Measurements from ENCODE around the gene FILIP1.

Gene FILIP1

DNA sequence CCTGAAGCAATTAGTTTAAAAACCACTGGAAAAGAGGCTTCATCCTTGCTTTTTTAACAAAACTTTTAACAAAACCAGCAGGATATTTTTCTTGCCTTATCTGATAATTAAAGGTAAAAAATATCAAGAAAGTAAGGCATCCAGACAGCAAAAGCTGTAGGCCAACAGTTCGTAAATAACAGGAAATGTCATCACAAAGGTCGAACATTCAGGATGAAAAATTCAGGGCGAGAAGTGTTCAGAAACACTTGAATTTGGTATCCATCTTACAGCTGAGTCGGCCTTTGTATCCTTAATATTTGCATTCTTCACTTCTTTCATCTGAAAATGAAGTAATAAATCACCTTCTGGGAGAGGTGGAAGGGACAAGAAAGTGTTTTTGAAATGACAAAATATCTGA is 8.2 kb upstream of the FILIP1 start:
- no peaks in the 10 kb centered on the region for H3K9me3 ChIP-seq (replicated peaks in 1 of 2; ENCODE audit: control insufficient read depth in 2 of 2, insufficient read depth in 1 of 2, low read depth in 1 of 2, low read length in 2 of 2)
- H3K36me3 ChIP-seq (replicated peaks in 1 of 2; ENCODE audit: control insufficient read depth in 2 of 2, insufficient read depth in 2 of 2, low read length in 2 of 2), result no peaks in the 10 kb centered on the region
- H3K27ac ChIP-seq (replicated peaks; ENCODE audit: low read length), result no peak overlapping the region
- no peak for DNase-seq (ENCODE audit: low spot score)
- H3K79me1 ChIP-seq (ENCODE audit: low read depth, low read length), result no peaks in the 10 kb centered on the region
- H4K91ac ChIP-seq (ENCODE audit: low read depth, low read length, poor library complexity), result no peak overlapping the region
- no peak overlapping the region for H2BK120ac ChIP-seq (ENCODE audit: low read depth, low read length)
- H3K27me3 ChIP-seq (ENCODE audit: control insufficient read depth in 3 of 3, insufficient read depth in 3 of 3, low read depth in 1 of 3, low read length in 3 of 3), result no peaks in the 10 kb centered on the region
- H2BK5ac ChIP-seq (ENCODE audit: low read length), result no peak overlapping the region
- H2AK5ac ChIP-seq (ENCODE audit: low read depth, low read length), result no peak overlapping the region
- no peak overlapping the region for H3K4ac ChIP-seq (ENCODE audit: low read length)
- no peak overlapping the region for H3K4me2 ChIP-seq (ENCODE audit: insufficient read depth, low read length, poor library complexity, severe bottlenecking)
- no peaks in the 10 kb centered on the region for H3K4me1 ChIP-seq (ENCODE audit: control insufficient read depth in 2 of 2, insufficient read depth in 1 of 2, low read depth in 1 of 2, low read length in 2 of 2)
- H3K18ac ChIP-seq (ENCODE audit: low read length), result no peak overlapping the region
- no peak overlapping the region for H2BK15ac ChIP-seq (ENCODE audit: low read length)
- H4K8ac ChIP-seq (ENCODE audit: low read depth, low read length), result no peak overlapping the region
- no peak overlapping the region for H3K9ac ChIP-seq (ENCODE audit: low read depth, low read length, poor library complexity)
- no peak overlapping the region for H3K14ac ChIP-seq (ENCODE audit: low read length)
- H3K4me3 ChIP-seq (ENCODE audit: low read length in 2 of 2), result no peak overlapping the region
- peak overlapping the region; percentile 7 for H2AFZ ChIP-seq (ENCODE audit: low read length)
- no CpG with 5 or more reads among the region's 4 CpGs for WGBS, 2 donors (ENCODE audit: extremely low coverage in 2 of 2, insufficient read length in 2 of 2, insufficient replicate concordance in 1 of 2)
- no peak overlapping the region for H2BK12ac ChIP-seq (ENCODE audit: low read length)
- H3K23ac ChIP-seq (ENCODE audit: low read depth, low read length, poor library complexity), result no peak overlapping the region

DNA sequence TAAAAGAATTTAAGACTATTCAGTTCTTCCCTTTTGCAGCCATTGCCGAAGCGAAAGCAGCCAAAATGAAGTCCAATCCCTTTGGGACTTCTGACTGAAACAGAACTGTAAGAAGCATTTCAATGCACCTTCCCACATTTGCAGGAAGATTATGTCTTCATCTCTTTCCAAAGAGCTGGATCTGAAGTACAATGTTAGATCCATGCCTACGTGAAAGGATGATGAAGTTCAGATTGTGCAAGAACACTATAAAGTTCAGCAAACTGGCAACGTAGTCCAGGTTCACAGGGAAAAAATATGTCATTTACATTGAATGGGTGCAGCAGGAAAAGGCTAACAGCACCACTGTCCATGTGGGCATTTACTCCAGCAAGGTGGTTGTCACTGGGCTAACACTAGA is 6.0 kb upstream of the FILIP1 start:
- no CpG with 5 or more reads among the region's 4 CpGs for WGBS, 2 donors (ENCODE audit: extremely low coverage in 2 of 2, insufficient read length in 2 of 2, insufficient replicate concordance in 1 of 2)
- Histone ChIP-seq H2BK15ac (ENCODE audit: low read length) (no peak overlapping the region), H3K18ac (ENCODE audit: low read length) (no peak overlapping the region)

DNA sequence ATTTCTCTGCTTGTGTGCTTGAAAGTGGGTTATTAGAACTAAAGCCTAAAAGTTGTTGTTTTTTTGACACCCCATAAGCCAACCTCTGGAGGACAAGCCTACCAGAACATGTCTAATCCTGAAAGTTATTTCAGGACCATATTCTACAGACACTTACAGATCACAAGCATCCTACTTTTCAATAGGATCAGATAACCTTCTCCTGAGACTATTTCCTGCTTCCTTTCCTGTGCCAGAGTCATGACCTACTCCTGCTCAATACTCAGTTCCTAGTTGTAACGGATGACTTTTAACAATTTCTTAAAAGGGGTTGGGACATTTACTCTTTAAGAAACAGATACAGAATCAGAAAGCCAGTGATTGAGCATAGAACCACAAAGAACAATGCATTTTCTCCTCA is 5.3 kb upstream of the FILIP1 start:
- H3K9me3 ChIP-seq (replicated peaks in 1 of 2; ENCODE audit: control insufficient read depth in 2 of 2, insufficient read depth in 1 of 2, low read depth in 1 of 2, low read length in 2 of 2), result no peaks in the 10 kb centered on the region
- H2BK5ac ChIP-seq (ENCODE audit: low read length), result no peak overlapping the region
- H2BK120ac ChIP-seq (ENCODE audit: low read depth, low read length), result no peak overlapping the region
- no peaks in the 10 kb centered on the region for H3K4me1 ChIP-seq (ENCODE audit: control insufficient read depth in 2 of 2, insufficient read depth in 1 of 2, low read depth in 1 of 2, low read length in 2 of 2)
- no peak overlapping the region for H2BK12ac ChIP-seq (ENCODE audit: low read length)
- H2AK5ac ChIP-seq (ENCODE audit: low read depth, low read length), result no peak overlapping the region
- H3K36me3 ChIP-seq (replicated peaks in 1 of 2; ENCODE audit: control insufficient read depth in 2 of 2, insufficient read depth in 2 of 2, low read length in 2 of 2), result no peaks in the 10 kb centered on the region
- no peak overlapping the region for H3K23ac ChIP-seq (ENCODE audit: low read depth, low read length, poor library complexity)
- H3K27me3 ChIP-seq (ENCODE audit: control insufficient read depth in 3 of 3, insufficient read depth in 3 of 3, low read depth in 1 of 3, low read length in 3 of 3), result no peaks in the 10 kb centered on the region
- H2AFZ ChIP-seq (ENCODE audit: low read length), result no peak overlapping the region
- H3K18ac ChIP-seq (ENCODE audit: low read length), result no peak overlapping the region
- WGBS, 2 donors (ENCODE audit: extremely low coverage in 2 of 2, insufficient read length in 2 of 2, insufficient replicate concordance in 1 of 2), result no CpG with 5 or more reads among the region's 1 CpG
- no peak overlapping the region for H3K4me3 ChIP-seq (ENCODE audit: low read length in 2 of 2)
- no peak overlapping the region for H3K4ac ChIP-seq (ENCODE audit: low read length)
- H3K14ac ChIP-seq (ENCODE audit: low read length), result no peak overlapping the region
- H2BK15ac ChIP-seq (ENCODE audit: low read length), result no peak overlapping the region
- H3K4me2 ChIP-seq (ENCODE audit: insufficient read depth, low read length, poor library complexity, severe bottlenecking), result no peak overlapping the region
- H3K79me1 ChIP-seq (ENCODE audit: low read depth, low read length), result no peaks in the 10 kb centered on the region
- H3K27ac ChIP-seq (replicated peaks; ENCODE audit: low read length), result no peak overlapping the region
- no peak overlapping the region for H4K91ac ChIP-seq (ENCODE audit: low read depth, low read length, poor library complexity)
- no peak overlapping the region for H3K9ac ChIP-seq (ENCODE audit: low read depth, low read length, poor library complexity)
- no peak for DNase-seq (ENCODE audit: low spot score)
- H4K8ac ChIP-seq (ENCODE audit: low read depth, low read length), result no peak overlapping the region

More for the DNA sequence above, 6.0 kb upstream of the FILIP1 start:
- Histone ChIP-seq H3K4ac (ENCODE audit: low read length) (no peak overlapping the region), H2AK5ac (ENCODE audit: low read depth, low read length) (no peak overlapping the region), H3K79me1 (ENCODE audit: low read depth, low read length) (no peaks in the 10 kb centered on the region), H3K4me3 (ENCODE audit: low read length in 2 of 2) (no peak overlapping the region), H3K27ac (replicated peaks; ENCODE audit: low read length) (no peak overlapping the region), H2BK120ac (ENCODE audit: low read depth, low read length) (no peak overlapping the region), H2AFZ (ENCODE audit: low read length) (no peak overlapping the region), H2BK5ac (ENCODE audit: low read length) (no peak overlapping the region), H2BK12ac (ENCODE audit: low read length) (no peak overlapping the region), H3K4me1 (ENCODE audit: control insufficient read depth in 2 of 2, insufficient read depth in 1 of 2, low read depth in 1 of 2, low read length in 2 of 2) (no peaks in the 10 kb centered on the region), H3K36me3 (replicated peaks in 1 of 2; ENCODE audit: control insufficient read depth in 2 of 2, insufficient read depth in 2 of 2, low read length in 2 of 2) (no peaks in the 10 kb centered on the region), H3K9me3 (replicated peaks in 1 of 2; ENCODE audit: control insufficient read depth in 2 of 2, insufficient read depth in 1 of 2, low read depth in 1 of 2, low read length in 2 of 2) (no peaks in the 10 kb centered on the region), H3K14ac (ENCODE audit: low read length) (no peak overlapping the region), H3K23ac (ENCODE audit: low read depth, low read length, poor library complexity) (no peak overlapping the region), H3K27me3 (ENCODE audit: control insufficient read depth in 3 of 3, insufficient read depth in 3 of 3, low read depth in 1 of 3, low read length in 3 of 3) (no peaks in the 10 kb centered on the region), H4K8ac (ENCODE audit: low read depth, low read length) (no peak overlapping the region), H3K4me2 (ENCODE audit: insufficient read depth, low read length, poor library complexity, severe bottlenecking) (no peak overlapping the region), H3K9ac (ENCODE audit: low read depth, low read length, poor library complexity) (no peak overlapping the region), H4K91ac (ENCODE audit: low read depth, low read length, poor library complexity) (no peak overlapping the region)
- DNase-seq (ENCODE audit: low spot score), result no peak

DNA sequence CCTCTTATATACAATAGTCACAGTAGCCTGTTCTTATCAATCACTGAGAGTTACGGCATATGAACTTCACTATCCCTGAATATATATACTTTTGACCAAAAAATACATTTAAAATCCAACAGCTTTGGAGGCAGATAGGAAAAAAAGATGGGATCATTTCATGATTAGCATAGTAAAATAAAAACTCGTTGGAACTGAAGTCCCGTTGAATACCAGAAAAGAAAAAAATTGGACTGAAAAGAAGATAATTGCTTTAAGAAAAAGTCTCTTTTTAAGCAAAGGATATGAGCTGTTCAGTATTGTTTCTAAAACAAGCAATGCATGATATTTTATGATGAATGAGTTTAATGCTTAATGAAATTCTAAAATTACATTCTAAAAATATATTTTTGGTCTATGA is 4.4 kb upstream of the FILIP1 start:
- no peak overlapping the region for H2BK5ac ChIP-seq (ENCODE audit: low read length)
- no CpG with 5 or more reads among the region's 3 CpGs for WGBS, 2 donors (ENCODE audit: extremely low coverage in 2 of 2, insufficient read length in 2 of 2, insufficient replicate concordance in 1 of 2)
- H2AK5ac ChIP-seq (ENCODE audit: low read depth, low read length), result no peak overlapping the region
- no peak for DNase-seq (ENCODE audit: low spot score)
- no peak overlapping the region for H2BK120ac ChIP-seq (ENCODE audit: low read depth, low read length)
- H2BK12ac ChIP-seq (ENCODE audit: low read length), result no peak overlapping the region
- H3K23ac ChIP-seq (ENCODE audit: low read depth, low read length, poor library complexity), result no peak overlapping the region
- H3K9me3 ChIP-seq (replicated peaks in 1 of 2; ENCODE audit: control insufficient read depth in 2 of 2, insufficient read depth in 1 of 2, low read depth in 1 of 2, low read length in 2 of 2), result no peaks in the 10 kb centered on the region
- H3K27me3 ChIP-seq (ENCODE audit: control insufficient read depth in 3 of 3, insufficient read depth in 3 of 3, low read depth in 1 of 3, low read length in 3 of 3), result no peaks in the 10 kb centered on the region
- no peak overlapping the region for H3K4me3 ChIP-seq (ENCODE audit: low read length in 2 of 2)
- no peak overlapping the region for H3K9ac ChIP-seq (ENCODE audit: low read depth, low read length, poor library complexity)
- H2AFZ ChIP-seq (ENCODE audit: low read length), result no peak overlapping the region
- H2BK15ac ChIP-seq (ENCODE audit: low read length), result no peak overlapping the region
- no peaks in the 10 kb centered on the region for H3K4me1 ChIP-seq (ENCODE audit: control insufficient read depth in 2 of 2, insufficient read depth in 1 of 2, low read depth in 1 of 2, low read length in 2 of 2)
- H4K91ac ChIP-seq (ENCODE audit: low read depth, low read length, poor library complexity), result no peak overlapping the region
- H3K4ac ChIP-seq (ENCODE audit: low read length), result no peak overlapping the region
- H3K4me2 ChIP-seq (ENCODE audit: insufficient read depth, low read length, poor library complexity, severe bottlenecking), result no peak overlapping the region
- no peak overlapping the region for H4K8ac ChIP-seq (ENCODE audit: low read depth, low read length)
- no peaks in the 10 kb centered on the region for H3K36me3 ChIP-seq (replicated peaks in 1 of 2; ENCODE audit: control insufficient read depth in 2 of 2, insufficient read depth in 2 of 2, low read length in 2 of 2)
- no peak overlapping the region for H3K27ac ChIP-seq (replicated peaks; ENCODE audit: low read length)
- no peak overlapping the region for H3K18ac ChIP-seq (ENCODE audit: low read length)
- no peaks in the 10 kb centered on the region for H3K79me1 ChIP-seq (ENCODE audit: low read depth, low read length)
- no peak overlapping the region for H3K14ac ChIP-seq (ENCODE audit: low read length)
